GM18505 (cell line): ENCODE results near the gene LDLRAD4.

Source experiments
- ATAC-seq: cut with Tn5 transposase; IDR thresholded peaks from one replicate; pipeline ENCODE4 v1.9.1; 2021; ENCODE audit not compliant: unreplicated experiment
- POLR2A ChIP-seq: IDR thresholded peaks from 4 replicates; pipeline ENCODE4 v1.6.1; 2011; ENCODE audit warnings: borderline replicate concordance; ENCODE audit not compliant: insufficient read depth, insufficient read length; ENCODE audit errors: extremely low read depth

The LDLRAD4 gene

GRCh38 chr18:13262839-13263691 is 44.5 kb downstream of the LDLRAD4 start:
- no peak for TF ChIP-seq POLR2A
- no peak for ATAC-seq

- no peak for TF ChIP-seq POLR2A
- no peak for ATAC-seq
Measured at GRCh38 chr18:13264091-13265007, 45.8 kb downstream of the LDLRAD4 start.

GRCh38 chr18:13265008-13265910 is 46.7 kb downstream of the LDLRAD4 start:
- TF ChIP-seq POLR2A, result no peak
- no peak for ATAC-seq

GRCh38 chr18:13265911-13266217 is 47.3 kb downstream of the LDLRAD4 start:
- TF ChIP-seq POLR2A, result no peak
- no peak for ATAC-seq

GRCh38 chr18:13266218-13267100 is 47.9 kb downstream of the LDLRAD4 start:
- ATAC-seq, result no peak
- no peak for TF ChIP-seq POLR2A

- TF ChIP-seq POLR2A, result no peak
- ATAC-seq, result no peak
Measured at GRCh38 chr18:13267431-13267873, 48.9 kb downstream of the LDLRAD4 start.

- TF ChIP-seq POLR2A, result no peak
Measured at GRCh38 chr18:13268158-13269012, 49.8 kb downstream of the LDLRAD4 start.

GRCh38 chr18:13269013-13269280 is 50.4 kb downstream of the LDLRAD4 start:
- no peak for ATAC-seq
- TF ChIP-seq POLR2A, result no peak

More at GRCh38 chr18:13268158-13269012, 49.8 kb downstream of the LDLRAD4 start:
- ATAC-seq, result no peak

GRCh38 chr18:13269521-13270011 is 51.0 kb downstream of the LDLRAD4 start:
- no peak for ATAC-seq

GRCh38 chr18:13270279-13270855 is 51.8 kb downstream of the LDLRAD4 start:
- ATAC-seq, result no peak
- no peak for TF ChIP-seq POLR2A

More at GRCh38 chr18:13269521-13270011, 51.0 kb downstream of the LDLRAD4 start:
- TF ChIP-seq POLR2A, result no peak
